Breast epithelium (tissue), 3 donors: ENCODE measurements around the gene RPS14.
"Not testable (repeated sequence)": the region's sequence is repeated elsewhere in the genome, so short reads cannot be mapped to it uniquely, and the experiment has no call there.

Experiments
- CTCF ChIP-seq, 3 donors: fragments of 450-650 bp; IDR thresholded peaks; one replicate each; pipeline ENCODE4 v1.5.1; 2016 to 2017; ENCODE audit warnings: antibody characterized with exemption in 3 of 3, mild to moderate bottlenecking in 3 of 3, moderate library complexity in 3 of 3
- POLR2A ChIP-seq: fragments of 450-650 bp; IDR thresholded peaks from one replicate; pipeline ENCODE4 v1.6.1; 2016; ENCODE audit warnings: antibody characterized with exemption, mild to moderate bottlenecking, moderate library complexity
- POLR2AphosphoS5 ChIP-seq, 3 donors: sonication (generic); formaldehyde crosslinking; IDR thresholded peaks; one replicate each; pipeline ENCODE4 v1.6.1; 2017; ENCODE audit warnings: antibody characterized with exemption in 3 of 3

- TF ChIP-seq CTCF (IDR thresholded peaks at IDR 0.05); POLR2A; POLR2AphosphoS5 (IDR thresholded peaks at IDR 0.05): not testable (repeated sequence)
These were observed 23.4 kb downstream of the RPS14 start for GRCh38 chr5:150426165-150426564.
